Cardiac fibroblast (primary cell): ENCODE results near the gene APOB.
A peak's percentile ranks its signal among the peaks of the same experiment; 100 is the strongest.

Experiments used
- DNase-seq, 2 donors: peaks; one replicate each; pipeline versions ENCODE4 v3.0.0 to v3.0.0-alpha.2; 2010; ENCODE audit warnings: low read depth in 2 of 2
- H3K4me3 ChIP-seq, 2 donors: replicated peaks in 1 of 2; 1 replicate in 1 of 2; 2 replicates in 1 of 2; pipeline ENCODE4 v1.5.1; 2011; ENCODE audit warnings: low read depth in 2 of 2, low read length in 2 of 2, mild to moderate bottlenecking in 2 of 2, moderate library complexity in 1 of 2
- CTCF ChIP-seq: IDR thresholded peaks from one replicate; pipeline ENCODE4 v1.5.1; 2011; ENCODE audit warnings: low read depth, mild to moderate bottlenecking, low read length, inconsistent platforms

Gene APOB

GRCh38 chr2:20994130-20994529, 49.7 kb downstream of the APOB start:
- H3K4me3 ChIP-seq, result no peak overlapping the region
- DNase-seq, result no peak
- no peak for TF ChIP-seq CTCF

- peak; percentile 1 to 10 for DNase-seq
- H3K4me3 ChIP-seq, result no peak overlapping the region
- TF ChIP-seq CTCF, result no peak
Observed at GRCh38 chr2:20992201-20992711, 51.6 kb downstream of the APOB start.

GRCh38 chr2:20990442-20991430, 53.1 kb downstream of the APOB start:
- no peak for TF ChIP-seq CTCF
- no peak overlapping the region for H3K4me3 ChIP-seq
- no peak for DNase-seq

- no peak for TF ChIP-seq CTCF
- H3K4me3 ChIP-seq, result no peak overlapping the region
- DNase-seq, result no peak
Observed at GRCh38 chr2:20989404-20989803, 54.5 kb downstream of the APOB start.

GRCh38 chr2:20988905-20989304, 55.0 kb downstream of the APOB start:
- DNase-seq, result no peak
- no peak for TF ChIP-seq CTCF

GRCh38 chr2:20986024-20986939, 57.6 kb downstream of the APOB start:
- no peak overlapping the region for H3K4me3 ChIP-seq
- no peak for TF ChIP-seq CTCF
- no peak for DNase-seq

More at GRCh38 chr2:20988905-20989304, 55.0 kb downstream of the APOB start:
- H3K4me3 ChIP-seq, result no peak overlapping the region
